ENCODE data around the gene TESK2.

TESK2 gene

DNA sequence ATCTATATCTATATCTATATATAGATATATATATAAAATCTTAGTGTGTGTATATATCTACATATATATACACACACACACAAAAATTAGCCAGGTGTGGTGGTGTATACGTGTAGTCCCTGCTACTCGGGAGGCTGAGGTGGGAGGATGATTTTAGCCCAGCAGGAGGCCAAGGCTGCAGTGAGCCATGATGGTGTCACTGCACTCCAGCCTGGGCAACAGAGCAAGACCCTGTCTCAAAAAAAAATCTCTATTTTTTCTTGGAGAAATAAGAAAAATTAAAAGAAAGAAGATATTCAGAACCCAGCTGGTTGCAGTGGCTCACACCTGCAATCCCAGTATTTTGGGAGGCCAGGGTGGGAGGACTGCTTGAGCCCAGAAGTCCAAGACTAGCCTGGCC, 85.3 kb downstream of the TESK2 start:
- TF ChIP-seq, protein P1, sequence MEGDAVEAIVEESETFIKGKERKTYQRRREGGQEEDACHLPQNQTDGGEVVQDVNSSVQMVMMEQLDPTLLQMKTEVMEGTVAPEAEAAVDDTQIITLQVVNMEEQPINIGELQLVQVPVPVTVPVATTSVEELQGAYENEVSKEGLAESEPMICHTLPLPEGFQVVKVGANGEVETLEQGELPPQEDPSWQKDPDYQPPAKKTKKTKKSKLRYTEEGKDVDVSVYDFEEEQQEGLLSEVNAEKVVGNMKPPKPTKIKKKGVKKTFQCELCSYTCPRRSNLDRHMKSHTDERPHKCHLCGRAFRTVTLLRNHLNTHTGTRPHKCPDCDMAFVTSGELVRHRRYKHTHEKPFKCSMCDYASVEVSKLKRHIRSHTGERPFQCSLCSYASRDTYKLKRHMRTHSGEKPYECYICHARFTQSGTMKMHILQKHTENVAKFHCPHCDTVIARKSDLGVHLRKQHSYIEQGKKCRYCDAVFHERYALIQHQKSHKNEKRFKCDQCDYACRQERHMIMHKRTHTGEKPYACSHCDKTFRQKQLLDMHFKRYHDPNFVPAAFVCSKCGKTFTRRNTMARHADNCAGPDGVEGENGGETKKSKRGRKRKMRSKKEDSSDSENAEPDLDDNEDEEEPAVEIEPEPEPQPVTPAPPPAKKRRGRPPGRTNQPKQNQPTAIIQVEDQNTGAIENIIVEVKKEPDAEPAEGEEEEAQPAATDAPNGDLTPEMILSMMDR (conservative IDR thresholded peaks at IDR 0.05; ENCODE audit: low read length), result no peak

DNA sequence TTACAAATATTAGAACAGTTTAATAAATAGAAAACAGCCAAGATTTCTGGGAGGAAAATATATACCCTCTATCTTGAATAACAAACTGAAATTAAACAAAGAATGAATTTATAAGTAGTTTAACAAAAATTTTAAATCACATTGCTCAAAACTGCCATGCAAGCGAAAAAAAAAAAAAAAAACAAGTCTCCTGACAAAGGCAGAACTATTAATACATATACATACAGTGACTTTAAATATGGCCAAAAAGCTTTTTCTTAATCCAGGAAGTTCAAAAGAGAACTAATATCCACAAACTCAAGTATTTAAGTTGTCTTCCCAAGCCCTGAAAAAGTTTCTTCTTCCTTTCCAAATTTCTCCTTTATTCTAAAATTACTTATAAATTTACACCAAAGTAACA, 87.2 kb downstream of the TESK2 start:
- TF ChIP-seq, protein P1 (conservative IDR thresholded peaks at IDR 0.05; ENCODE audit: low read length), result no peak
- no peak overlapping the region for H3K4me3 ChIP-seq (ENCODE audit: low read length)
- no peak for DNase-seq (ENCODE audit: low read depth)

More for the DNA sequence above, 85.3 kb downstream of the TESK2 start:
- DNase-seq (ENCODE audit: low read depth), result no peak
- H3K4me3 ChIP-seq (ENCODE audit: low read length), result no peak overlapping the region

DNA sequence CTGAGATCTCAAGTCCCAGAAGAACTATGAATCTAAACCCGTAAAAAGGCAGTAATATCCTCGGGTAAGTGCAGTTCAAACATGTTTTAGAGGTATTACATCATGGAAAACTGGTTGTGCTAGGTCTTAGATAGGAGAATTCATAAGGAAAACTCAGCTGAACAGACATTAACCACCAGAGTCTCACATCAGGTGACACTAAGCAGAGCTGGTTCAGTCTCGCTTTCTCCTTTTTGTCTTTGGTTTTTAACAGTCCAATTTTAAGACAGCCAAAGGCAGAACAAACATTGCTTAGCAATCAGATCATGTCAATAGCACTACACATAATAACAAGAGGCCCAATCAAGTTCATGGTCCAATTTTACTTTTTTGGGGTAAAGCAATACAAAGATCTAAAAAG, 87.7 kb downstream of the TESK2 start:
- no peak overlapping the region for H3K4me3 ChIP-seq (ENCODE audit: low read length)
- TF ChIP-seq, protein P1 (conservative IDR thresholded peaks at IDR 0.05; ENCODE audit: low read length), result no peak
- no peak for DNase-seq (ENCODE audit: low read depth)

DNA sequence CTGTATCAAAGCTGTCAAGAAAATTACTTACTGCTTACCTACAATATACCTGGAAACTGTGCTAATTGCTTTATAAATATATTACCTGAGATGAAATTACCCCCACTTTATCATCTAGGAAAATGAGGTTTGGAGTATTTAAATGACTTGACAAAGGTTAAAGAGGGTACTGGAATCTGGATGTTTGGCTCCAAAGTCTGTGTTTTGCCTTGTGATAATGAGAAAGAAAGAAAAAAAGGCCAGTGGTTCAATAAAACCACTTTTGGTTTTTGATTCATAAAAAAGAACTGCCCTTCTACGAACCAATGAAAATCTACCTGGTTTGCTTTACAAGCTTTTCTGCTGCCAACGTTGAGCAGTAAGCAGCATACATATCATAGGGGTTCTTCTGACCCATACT, 89.4 kb downstream of the TESK2 start:
- TF ChIP-seq, protein P1 (conservative IDR thresholded peaks at IDR 0.05; ENCODE audit: low read length), result no peak
- DNase-seq (ENCODE audit: low read depth), result no peak
- no peak overlapping the region for H3K4me3 ChIP-seq (ENCODE audit: low read length)

DNA sequence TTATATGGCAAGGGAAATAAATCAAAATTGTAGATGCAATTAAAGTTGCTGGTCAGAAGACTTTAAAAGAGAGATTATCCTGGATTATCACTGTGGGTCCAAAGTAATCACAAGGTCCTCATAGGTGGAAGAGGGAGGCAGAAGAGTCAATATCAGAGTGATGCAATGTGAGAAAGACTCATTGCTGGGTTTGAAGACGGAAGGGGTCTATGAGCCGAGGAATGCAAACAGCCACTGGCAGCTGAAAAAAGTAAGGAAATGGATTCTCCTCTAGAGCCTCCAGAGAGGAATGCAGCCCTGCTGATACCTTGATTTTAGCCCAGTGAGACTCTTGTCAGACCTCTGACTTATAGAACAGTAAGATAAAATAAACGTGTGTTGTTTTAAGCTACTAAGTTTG, 90.9 kb downstream of the TESK2 start:
- TF ChIP-seq, protein P1 (conservative IDR thresholded peaks at IDR 0.05; ENCODE audit: low read length), result no peak
- DNase-seq (ENCODE audit: low read depth), result no peak
- H3K4me3 ChIP-seq (ENCODE audit: low read length), result no peak overlapping the region

DNA sequence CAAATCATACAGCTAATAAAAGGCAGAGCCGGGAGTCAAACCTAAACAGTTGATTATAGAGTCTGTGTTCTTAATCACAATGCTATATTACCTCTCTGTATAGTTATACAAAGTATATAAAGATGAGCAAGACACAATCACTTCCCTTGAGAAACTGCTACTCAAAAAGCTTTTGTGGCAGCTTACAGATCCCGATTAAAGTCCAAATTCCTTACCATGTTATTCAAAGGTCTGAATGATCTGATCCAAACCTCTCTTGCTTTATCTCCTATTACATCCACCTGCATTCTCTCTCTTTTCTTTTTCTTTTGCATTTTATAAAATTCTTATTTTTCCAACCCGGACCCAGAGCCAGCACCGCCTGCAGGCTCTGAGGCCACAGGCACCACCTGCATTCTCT, 93.7 kb downstream of the TESK2 start:
- H3K4me3 ChIP-seq (ENCODE audit: low read length), result no peak overlapping the region
- DNase-seq (ENCODE audit: low read depth), result no peak
- TF ChIP-seq, protein P1 (conservative IDR thresholded peaks at IDR 0.05; ENCODE audit: low read length), result no peak

DNA sequence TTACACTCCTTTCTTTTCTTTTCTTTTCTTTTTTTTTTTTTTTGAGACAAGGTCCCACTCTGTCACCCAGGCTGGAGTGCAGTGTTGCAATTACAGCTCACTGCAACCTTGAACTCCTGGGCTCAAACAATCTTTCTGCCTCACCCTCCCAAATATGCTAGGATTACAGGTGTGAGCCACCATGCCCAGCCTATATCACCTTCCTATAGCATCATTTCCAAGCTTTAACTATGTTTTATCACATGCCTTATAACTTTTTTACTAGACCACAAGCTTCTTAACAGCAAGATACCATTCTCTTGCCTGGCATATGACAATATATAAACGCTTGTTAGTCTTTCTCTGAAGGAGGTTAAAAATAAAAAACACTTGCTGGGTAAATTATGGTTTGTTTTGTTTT, 95.4 kb downstream of the TESK2 start:
- H3K4me3 ChIP-seq (ENCODE audit: low read length), result no peak overlapping the region
- TF ChIP-seq, protein P1 (conservative IDR thresholded peaks at IDR 0.05; ENCODE audit: low read length), result no peak
- no peak for DNase-seq (ENCODE audit: low read depth)

All from AG10803 (cell line).